Hepatocyte (in vitro differentiated cells): ENCODE results near the gene UNC13D. TPM values are rescaled to one million over a fixed set of nuclear protein-coding genes. Genes with fewer than 3 reads are reported as not detected.

Source experiments
- DNase-seq: peaks from one replicate; pipeline ENCODE4 v3.0.0-alpha.2; 2016; ENCODE audit warnings: low spot score
- H2AFZ ChIP-seq: fragments of 200-600 bp; sonication (generic); 2 replicates; pipeline ENCODE4 v1.6.0; 2016; ENCODE audit warnings: antibody characterized with exemption, mild to moderate bottlenecking
- H3K27ac ChIP-seq: fragments of 200-600 bp; sonication (generic); 2 replicates; pipeline ENCODE4 v1.5.1; 2016; ENCODE audit warnings: mild to moderate bottlenecking
- H3K27me3 ChIP-seq: fragments of 200-600 bp; sonication (generic); 2 replicates; pipeline ENCODE4 v1.6.1; 2016
- H3K36me3 ChIP-seq: fragments of 200-600 bp; sonication (generic); replicated peaks from 2 replicates; pipeline ENCODE4 v1.5.1; 2016; ENCODE audit warnings: low read depth; ENCODE audit not compliant: insufficient read depth
- H3K4me1 ChIP-seq: fragments of 200-600 bp; sonication (generic); 2 replicates; pipeline ENCODE4 v1.5.1; 2016; ENCODE audit warnings: mild to moderate bottlenecking, moderate library complexity; ENCODE audit not compliant: insufficient read depth
- H3K4me2 ChIP-seq: fragments of 200-600 bp; sonication (generic); 2 replicates; pipeline ENCODE4 v1.6.0; 2016
- H3K4me3 ChIP-seq: fragments of 200-600 bp; sonication (generic); 2 replicates; pipeline ENCODE4 v1.5.1; 2016; ENCODE audit warnings: mild to moderate bottlenecking
- H3K79me2 ChIP-seq: fragments of 200-600 bp; sonication (generic); 2 replicates; pipeline ENCODE4 v1.6.0; 2017; ENCODE audit warnings: mild to moderate bottlenecking
- H3K9me2 ChIP-seq: fragments of 200-600 bp; sonication (generic); replicated peaks from 2 replicates; pipeline ENCODE4 v1.6.0; 2017; ENCODE audit warnings: mild to moderate bottlenecking; ENCODE audit not compliant: insufficient read depth
- H3K9me3 ChIP-seq: fragments of 200-600 bp; sonication (generic); 2 replicates; pipeline ENCODE4 v1.5.1; 2016; ENCODE audit warnings: low read depth, mild to moderate bottlenecking
- H4K20me1 ChIP-seq: fragments of 200-600 bp; sonication (generic); 2 replicates; pipeline ENCODE4 v1.6.0; 2016; ENCODE audit warnings: mild to moderate bottlenecking; ENCODE audit not compliant: insufficient read depth, poor library complexity, severe bottlenecking
- CTCF ChIP-seq: fragments of 200-600 bp; sonication (generic); IDR thresholded peaks from 2 replicates; pipeline ENCODE4 v1.5.1; 2016; ENCODE audit warnings: antibody characterized with exemption, mild to moderate bottlenecking; ENCODE audit not compliant: poor library complexity
- EZH2 ChIP-seq: fragments of 200-600 bp; sonication (generic); IDR thresholded peaks from 2 replicates; pipeline ENCODE4 v1.6.1; 2016; ENCODE audit warnings: antibody characterized with exemption, mild to moderate bottlenecking, borderline replicate concordance
- EZH2phosphoT487 ChIP-seq: fragments of 200-600 bp; sonication (generic); IDR thresholded peaks from one replicate; pipeline ENCODE4 v1.6.1; 2018; ENCODE audit warnings: antibody characterized with exemption, mild to moderate bottlenecking, low read depth, moderate library complexity; ENCODE audit not compliant: unreplicated experiment, severe bottlenecking
- WGBS: methylation state at CpG from one replicate; pipeline ENCODE4 v1.1.6; 2016; ENCODE audit warnings: low lambda C conversion rate; ENCODE audit errors: missing lambda C conversion rate; 5-methylcytosine and 5-hydroxymethylcytosine counted together
- polyA plus RNA-seq: library from polyadenylated mRNA; unstranded; fragments of >200 nt; fragmentation: Nextera tagmentation; extraction: Ambion mirVana; gene quantifications from 2 replicates; pipeline ENCODE4 v1.2.1, GENCODE V29; 2016
- total RNA-seq: library from RNA; depleted of rRNA; stranded (reverse); fragments of >200 nt; gene quantifications from 2 replicates; pipeline ENCODE4 v1.2.3, GENCODE V29; 2014

UNC13D gene
- total and polyA plus RNA-seq, 2 experiments from 2014 or later, result 2.2 to 8.8 TPM

DNA sequence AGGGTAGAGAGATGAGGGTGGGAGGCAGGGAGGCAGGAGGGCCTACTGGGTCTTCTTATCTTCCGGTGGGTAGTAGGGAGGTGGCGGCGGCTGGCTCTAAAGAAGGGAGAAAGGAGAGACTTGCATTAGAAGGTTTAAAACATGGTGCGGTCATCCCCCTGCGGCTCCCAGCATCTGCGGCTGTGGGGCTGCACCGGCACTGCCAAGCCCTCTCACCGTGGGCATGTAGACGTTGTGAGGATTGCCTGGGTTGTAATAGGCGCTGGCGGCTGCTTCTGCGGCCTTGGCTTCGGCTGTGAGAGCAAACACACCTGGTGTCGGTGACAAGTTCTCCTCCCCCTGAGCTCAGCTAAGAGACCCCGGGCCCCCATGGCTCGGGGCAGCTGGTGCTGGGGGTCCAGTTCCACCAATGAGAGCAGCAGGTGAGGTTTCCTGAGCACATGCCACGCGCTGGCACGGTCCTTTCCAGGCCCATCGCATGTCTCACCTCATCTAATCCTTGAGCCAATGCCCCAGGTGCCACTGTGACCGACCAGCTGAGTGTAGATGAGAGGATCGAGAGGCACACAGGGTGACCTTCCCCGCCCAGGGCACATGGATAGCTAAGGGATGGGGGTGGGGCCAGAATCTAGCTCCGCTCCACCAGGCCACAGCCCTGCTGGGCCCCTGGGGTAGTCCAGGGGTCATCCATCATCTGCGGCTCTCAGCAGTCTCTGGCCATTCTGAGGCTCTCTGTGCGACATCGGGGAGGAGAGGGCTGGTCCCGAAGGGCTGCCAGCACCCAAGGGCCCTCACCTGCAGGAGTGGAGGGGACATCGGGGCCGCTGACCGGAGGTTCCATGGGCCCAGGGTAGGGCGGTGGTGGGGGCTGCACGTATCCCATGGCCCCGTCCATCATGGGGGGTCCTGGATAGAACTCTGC, 2.7 kb upstream of the UNC13D start:
- Histone ChIP-seq H3K4me2 (no peak overlapping the region), H3K27me3 (no peaks in the 10 kb centered on the region), H4K20me1 (no peaks in the 10 kb centered on the region), H2AFZ (no peak overlapping the region), H3K36me3 (no peaks in the 10 kb centered on the region), H3K79me2 (peaks cover 3% of the 10 kb centered on the region), H3K27ac (peak overlapping the region; percentile 90), H3K9me2 (no peaks in the 10 kb centered on the region), H3K4me3 (no peak overlapping the region), H3K4me1 (peaks cover 22% of the 10 kb centered on the region), H3K9me3 (no peaks in the 10 kb centered on the region)
- WGBS, result 95% methylated on average over 34 of the region's 34 CpGs
- TF ChIP-seq CTCF (no peak), EZH2 (no peak), EZH2phosphoT487 (no peak)
- no peak for DNase-seq

DNA sequence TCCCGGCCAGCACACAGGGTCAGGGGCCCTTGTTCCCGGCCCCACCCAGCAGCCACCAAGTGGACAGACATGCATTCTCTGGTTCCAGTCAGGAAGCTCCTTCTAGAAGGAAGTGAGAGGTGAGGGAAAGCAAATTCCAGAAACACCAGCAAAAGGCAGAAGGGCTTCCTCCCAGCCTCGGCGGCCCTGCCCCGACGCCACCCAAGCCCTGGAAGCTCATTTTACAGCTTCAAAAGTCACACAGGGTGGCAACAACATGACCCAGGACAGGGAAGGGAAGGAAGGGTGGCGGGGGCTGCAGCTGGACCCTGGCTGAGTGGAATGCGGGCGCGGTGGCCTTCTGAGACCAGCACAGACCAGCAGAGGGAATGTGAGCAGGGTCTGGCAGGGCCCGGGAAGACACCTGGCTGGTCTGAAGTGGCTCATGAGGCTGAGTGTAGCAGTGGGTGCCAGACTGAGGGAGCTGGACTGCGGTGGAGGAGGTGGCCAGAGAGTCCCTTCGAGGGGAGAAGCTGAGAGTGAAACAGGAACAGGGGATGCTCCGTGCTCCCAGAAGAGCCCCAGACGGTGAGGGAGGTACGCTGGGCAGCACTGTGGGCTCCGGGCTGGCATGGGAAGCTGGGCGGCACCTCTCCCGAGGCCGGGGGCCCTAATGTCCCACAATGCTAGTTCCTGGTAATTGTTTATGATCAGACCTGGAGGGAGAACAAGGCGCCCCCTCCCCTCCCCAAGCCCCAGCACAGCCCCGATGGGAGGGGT, 1.9 kb upstream of the UNC13D start:
- no peak for DNase-seq
- Histone ChIP-seq H3K27ac (peak overlapping the region; percentile 90), H3K4me1 (peaks cover 22% of the 10 kb centered on the region), H3K79me2 (peaks cover 2% of the 10 kb centered on the region), H3K9me3 (no peaks in the 10 kb centered on the region), H3K4me3 (no peak overlapping the region), H3K4me2 (no peak overlapping the region), H3K27me3 (no peaks in the 10 kb centered on the region), H3K9me2 (no peaks in the 10 kb centered on the region), H3K36me3 (no peaks in the 10 kb centered on the region), H4K20me1 (no peaks in the 10 kb centered on the region), H2AFZ (no peak overlapping the region)
- no peak for TF ChIP-seq EZH2phosphoT487
- no peak for TF ChIP-seq CTCF
- no peak for TF ChIP-seq EZH2
- 84% methylated on average over 20 of the region's 22 CpGs for WGBS

DNA sequence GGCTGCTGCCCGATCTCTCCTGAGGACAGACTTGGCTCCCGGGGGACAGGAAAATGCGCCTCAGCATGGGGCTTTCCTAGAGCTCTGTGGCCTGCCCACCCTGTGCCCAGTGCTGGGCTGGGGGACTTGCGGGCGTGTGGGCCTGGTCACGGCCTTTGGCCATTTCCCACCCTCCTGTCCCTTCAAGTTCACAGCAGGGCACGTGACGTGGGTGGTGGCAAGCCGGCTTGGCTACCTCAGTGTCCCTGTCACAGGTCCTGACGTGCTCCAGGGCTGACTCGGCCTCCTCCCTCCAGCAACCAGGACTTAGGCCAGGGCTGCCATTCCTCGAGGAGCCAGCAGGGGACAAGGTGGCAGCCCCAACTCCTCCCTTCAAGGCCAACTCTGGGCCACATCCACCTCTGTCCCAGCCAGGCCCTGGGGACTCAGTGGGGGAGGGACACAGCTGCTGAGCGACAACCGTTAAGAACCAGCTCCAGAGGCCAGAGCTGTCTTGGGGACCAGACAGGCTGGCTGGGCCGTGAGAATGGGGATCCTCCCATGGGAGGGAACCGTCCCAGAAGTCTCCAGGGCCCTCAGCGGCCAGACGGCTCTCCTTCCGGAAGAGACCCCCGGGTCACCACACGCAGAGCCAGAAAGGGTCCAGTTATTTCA, 981 bp upstream of the UNC13D start:
- Histone ChIP-seq H3K79me2 (no peaks in the 10 kb centered on the region), H3K4me1 (peaks cover 22% of the 10 kb centered on the region), H3K27ac (peak overlapping the region; percentile 90), H3K9me2 (no peaks in the 10 kb centered on the region), H3K9me3 (no peaks in the 10 kb centered on the region), H3K27me3 (no peaks in the 10 kb centered on the region), H3K36me3 (no peaks in the 10 kb centered on the region), H3K4me2 (peak overlapping the region; percentile 28), H4K20me1 (no peaks in the 10 kb centered on the region), H3K4me3 (no peak overlapping the region), H2AFZ (no peak overlapping the region)
- peak; percentile 85 for DNase-seq
- 59% methylated on average over 21 of the region's 21 CpGs for WGBS
- no peak for TF ChIP-seq EZH2phosphoT487
- TF ChIP-seq EZH2, result no peak
- TF ChIP-seq CTCF, result peak; percentile 48
